A673 (cell line): ENCODE measurements around the gene ZBTB8B. TPM values are rescaled to one million over a fixed set of nuclear protein-coding genes. Genes with fewer than 3 reads are reported as not detected.

Source experiments
- BruUV-seq: library from RNA; stranded (reverse); fragments of 400-500 nt; replicated peaks from 2 replicates; lab custom pipeline; 2021; lab: Mats Ljungman, UMichigan
- CTCF ChIA-PET: fragments of 300-600 bp; sonication (Branson Sonifier 250); formaldehyde crosslinking; loops from one replicate; lab custom pipeline; 2022; ENCODE audit warnings: antibody characterized with exemption; lab: Charles Lee
- POLR2A ChIA-PET: fragments of 300-600 bp; sonication (Branson Sonifier 250); formaldehyde crosslinking; loops from one replicate; lab custom pipeline; 2022; ENCODE audit warnings: antibody characterized with exemption; ENCODE audit not compliant: low non-redundant PET; lab: Charles Lee
- DNase-seq: peaks from one replicate; pipeline ENCODE4 v3.0.0-alpha.2; 2015; ENCODE audit warnings: low spot score
- H3K27ac ChIP-seq: fragments of 200-600 bp; sonication (generic); 2 replicates; pipeline ENCODE4 v1.5.1; 2016; ENCODE audit warnings: mixed run types, low read depth, mild to moderate bottlenecking, mixed read lengths, antibody characterized with exemption, low read length; ENCODE audit not compliant: poor library complexity, severe bottlenecking
- H3K27me3 ChIP-seq: fragments of 200-600 bp; sonication (generic); replicated peaks from 2 replicates; pipeline ENCODE4 v1.6.1; 2017; ENCODE audit warnings: mixed run types, low read depth, mild to moderate bottlenecking, mixed read lengths, antibody characterized with exemption, low read length; ENCODE audit not compliant: insufficient read depth, poor library complexity
- H3K36me3 ChIP-seq: fragments of 200-600 bp; sonication (generic); 2 replicates; pipeline ENCODE4 v1.6.1; 2016; ENCODE audit warnings: mixed run types, mild to moderate bottlenecking, mixed read lengths, antibody characterized with exemption, low read length; ENCODE audit not compliant: insufficient read depth, poor library complexity, severe bottlenecking
- H3K4me1 ChIP-seq: fragments of 200-600 bp; sonication (generic); 2 replicates; pipeline ENCODE4 v1.6.1; 2017; ENCODE audit warnings: mixed run types, mild to moderate bottlenecking, mixed read lengths, antibody characterized with exemption, low read length; ENCODE audit not compliant: insufficient read depth, poor library complexity, severe bottlenecking
- H3K4me3 ChIP-seq: fragments of 200-600 bp; sonication (generic); 2 replicates; pipeline ENCODE4 v1.5.1; 2016; ENCODE audit warnings: low read depth, mixed run types, mild to moderate bottlenecking, mixed read lengths, low read length; ENCODE audit not compliant: poor library complexity, severe bottlenecking
- H3K9me3 ChIP-seq: fragments of 200-600 bp; sonication (generic); 2 replicates; pipeline ENCODE4 v1.6.1; 2016; ENCODE audit warnings: mixed run types, low read depth, mild to moderate bottlenecking, mixed read lengths, antibody characterized with exemption, low read length; ENCODE audit not compliant: poor library complexity, severe bottlenecking
- CTCF ChIP-seq: fragments of 300-800, 200-600 bp; sonication (generic); conservative IDR thresholded peaks from 2 replicates; pipeline ENCODE4 v1.5.1; 2017; ENCODE audit warnings: low read depth, mild to moderate bottlenecking, antibody characterized with exemption, low read length, moderate library complexity, mixed read lengths
- EZH2 ChIP-seq: fragments of 200-600 bp; sonication (generic); IDR thresholded peaks from 2 replicates; pipeline ENCODE4 v1.6.1; 2017; ENCODE audit warnings: borderline replicate concordance, low read depth, mild to moderate bottlenecking, mixed read lengths, antibody characterized with exemption, low read length; ENCODE audit not compliant: poor library complexity, severe bottlenecking
- intact Hi-C: fragments of 100-400 bp; cut with micrococcal nuclease; formaldehyde crosslinking; loops from one replicate; pipeline ENCODE4 v1.10.0; 2022; ENCODE audit not compliant: unreplicated experiment
- total RNA-seq: library from RNA; stranded (reverse); gene quantifications from 2 replicates; pipeline ENCODE4 v1.2.3, GENCODE V29; 2021

The ZBTB8B gene
- total RNA-seq, 1 experiment from 2014 or later: 0.06 TPM

- intact Hi-C loops: no loop called here
- ChIA-PET POLR2A (no interaction called here), CTCF (no interaction called here)
- no peaks in the 10 kb centered on the region for H3K4me1 ChIP-seq
- H3K4me3 ChIP-seq: no peak overlapping the region
- H3K27me3 ChIP-seq: no peaks in the 10 kb centered on the region
- TF ChIP-seq CTCF: no peak
- no peak for TF ChIP-seq EZH2
- BruUV-seq: no TSS peak
- H3K27ac ChIP-seq: no peak overlapping the region
- no peaks in the 10 kb centered on the region for H3K9me3 ChIP-seq
- H3K36me3 ChIP-seq: no peaks in the 10 kb centered on the region
- DNase-seq: no peak
Observed at GRCh38 chr1:32491386-32491785, 26.5 kb downstream of the ZBTB8B start.

GRCh38 chr1:32494196-32494595 lies 29.3 kb downstream of the ZBTB8B start:
- Histone ChIP-seq H3K27me3 (no peaks in the 10 kb centered on the region), H3K36me3 (no peaks in the 10 kb centered on the region), H3K4me1 (no peaks in the 10 kb centered on the region), H3K9me3 (no peaks in the 10 kb centered on the region), H3K4me3 (no peak overlapping the region), H3K27ac (no peak overlapping the region)
- no peak for DNase-seq
- ChIA-PET CTCF (no interaction called here), POLR2A (no interaction called here)
- intact Hi-C loops: no loop called here
- TF ChIP-seq EZH2 (no peak), CTCF (no peak)
- BruUV-seq: no TSS peak

GRCh38 chr1:32494711-32495337 lies 30.0 kb downstream of the ZBTB8B start:
- no peaks in the 10 kb centered on the region for H3K4me1 ChIP-seq
- CTCF ChIA-PET: no interaction called here
- H3K27ac ChIP-seq: no peak overlapping the region
- POLR2A ChIA-PET: no interaction called here
- no peak overlapping the region for H3K4me3 ChIP-seq
- no peak for TF ChIP-seq EZH2
- TF ChIP-seq CTCF: no peak
- DNase-seq: no peak
- no peaks in the 10 kb centered on the region for H3K27me3 ChIP-seq
- no peaks in the 10 kb centered on the region for H3K36me3 ChIP-seq
- BruUV-seq: no TSS peak
- no peaks in the 10 kb centered on the region for H3K9me3 ChIP-seq
- intact Hi-C loops: no loop called here
